Measurements from ENCODE around the gene PMEPA1.

PMEPA1 gene

DNA sequence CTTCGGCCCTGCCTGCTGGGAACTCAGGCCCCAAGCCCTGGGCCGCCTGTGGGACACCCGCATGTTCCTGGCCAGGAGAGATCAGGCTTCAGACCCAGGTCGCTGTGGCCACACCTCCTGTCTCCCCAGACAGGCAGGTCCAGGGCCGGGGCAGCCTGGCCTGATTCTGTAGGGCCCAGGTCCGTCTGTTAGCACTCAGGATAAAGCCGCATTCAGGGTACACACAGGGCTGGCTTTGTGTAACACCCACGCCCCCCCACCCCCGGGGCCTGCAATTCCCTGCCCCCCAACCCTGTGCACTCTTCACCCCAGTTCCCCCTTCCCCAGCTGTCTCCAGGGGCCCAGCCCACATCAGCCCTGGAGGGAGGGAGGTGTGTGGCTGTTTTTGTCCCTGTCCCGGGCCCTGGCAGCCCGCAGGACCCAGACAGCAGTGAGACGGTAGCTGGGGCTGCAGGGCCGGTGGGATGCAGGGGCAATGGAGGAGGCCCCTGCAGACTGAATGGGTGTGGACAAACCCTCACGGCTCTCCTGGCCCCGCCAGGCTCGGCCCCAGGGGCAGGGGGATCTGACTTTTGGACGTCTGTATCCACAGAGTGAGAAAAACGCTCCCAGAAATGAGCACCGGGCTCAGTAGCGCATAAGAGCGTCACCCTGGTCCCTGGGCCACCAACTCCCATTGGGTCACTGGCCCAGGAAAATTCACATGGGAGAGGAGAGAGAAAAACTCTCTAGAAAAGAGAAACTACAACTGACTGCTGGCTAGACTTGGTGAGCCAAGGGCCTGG, 47.2 kb downstream of the PMEPA1 start:
- DNase-seq (ENCODE audit: low spot score), result no peak
- ChIA-PET POLR2A (ENCODE audit: low non-redundant PET) (no interaction called here), CTCF (interaction anchor here (0.6 to 0.7 kb wide), 2 partner anchors 476 to 480 kb away, joined by 3 to 5 read pairs; no protein-coding TSS in a partner anchor)
- H3K27ac ChIP-seq, result peak overlapping the region; percentile 56
- TF ChIP-seq, protein P1, sequence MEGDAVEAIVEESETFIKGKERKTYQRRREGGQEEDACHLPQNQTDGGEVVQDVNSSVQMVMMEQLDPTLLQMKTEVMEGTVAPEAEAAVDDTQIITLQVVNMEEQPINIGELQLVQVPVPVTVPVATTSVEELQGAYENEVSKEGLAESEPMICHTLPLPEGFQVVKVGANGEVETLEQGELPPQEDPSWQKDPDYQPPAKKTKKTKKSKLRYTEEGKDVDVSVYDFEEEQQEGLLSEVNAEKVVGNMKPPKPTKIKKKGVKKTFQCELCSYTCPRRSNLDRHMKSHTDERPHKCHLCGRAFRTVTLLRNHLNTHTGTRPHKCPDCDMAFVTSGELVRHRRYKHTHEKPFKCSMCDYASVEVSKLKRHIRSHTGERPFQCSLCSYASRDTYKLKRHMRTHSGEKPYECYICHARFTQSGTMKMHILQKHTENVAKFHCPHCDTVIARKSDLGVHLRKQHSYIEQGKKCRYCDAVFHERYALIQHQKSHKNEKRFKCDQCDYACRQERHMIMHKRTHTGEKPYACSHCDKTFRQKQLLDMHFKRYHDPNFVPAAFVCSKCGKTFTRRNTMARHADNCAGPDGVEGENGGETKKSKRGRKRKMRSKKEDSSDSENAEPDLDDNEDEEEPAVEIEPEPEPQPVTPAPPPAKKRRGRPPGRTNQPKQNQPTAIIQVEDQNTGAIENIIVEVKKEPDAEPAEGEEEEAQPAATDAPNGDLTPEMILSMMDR (conservative IDR thresholded peaks at IDR 0.05; ENCODE audit: low read depth), result no peak

DNA sequence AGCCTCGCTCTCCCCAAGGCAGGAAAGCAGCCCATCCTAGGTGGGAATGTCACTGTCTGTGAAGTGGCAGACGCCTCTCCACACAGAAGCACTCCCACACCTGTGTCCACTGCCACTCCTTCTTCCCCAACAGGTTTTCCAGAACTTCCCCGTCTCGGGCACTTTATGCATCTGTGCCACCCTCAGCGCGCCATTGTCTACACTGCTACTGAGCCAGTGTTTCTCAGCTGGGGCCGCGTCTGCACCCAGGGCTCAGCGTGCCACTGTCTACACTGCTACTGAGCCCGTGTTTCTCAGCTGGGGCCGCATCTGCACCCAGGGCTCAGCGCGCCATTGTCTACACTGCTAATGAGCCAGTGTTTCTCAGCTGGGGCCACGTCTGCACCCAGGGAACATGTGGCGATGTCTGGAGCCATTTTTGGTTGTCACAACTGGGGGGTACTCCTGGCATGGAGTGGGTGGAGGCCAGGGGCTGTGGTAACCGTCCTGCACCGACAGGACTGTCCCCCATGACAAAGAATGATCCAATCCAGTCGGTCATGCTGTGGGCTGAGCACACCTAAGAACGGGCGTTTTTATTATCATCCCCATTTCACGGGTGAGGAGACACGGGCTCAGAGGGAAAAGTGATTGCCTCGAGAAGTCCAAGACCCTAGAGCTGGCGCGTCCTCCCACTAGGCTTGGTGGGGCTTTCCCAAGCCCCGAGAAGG, 47.9 kb downstream of the PMEPA1 start:
- DNase-seq (ENCODE audit: low spot score), result no peak
- POLR2A ChIA-PET (ENCODE audit: low non-redundant PET), result no interaction called here
- CTCF ChIA-PET, result interaction anchor here (0.6 to 0.7 kb wide), 2 partner anchors 477 to 481 kb away, joined by 3 to 5 read pairs; no protein-coding TSS in a partner anchor
- H3K27ac ChIP-seq, result peak overlapping the region; percentile 56
- TF ChIP-seq, protein P1 (conservative IDR thresholded peaks at IDR 0.05; ENCODE audit: low read depth), result no peak

GRCh38 chr20:57660922-57661745, 48.7 kb downstream of the PMEPA1 start:
- ChIA-PET POLR2A (ENCODE audit: low non-redundant PET) (no interaction called here), CTCF (no interaction called here)
- no peak for DNase-seq (ENCODE audit: low spot score)
- TF ChIP-seq, protein P1 (conservative IDR thresholded peaks at IDR 0.05; ENCODE audit: low read depth), result no peak
- peak overlapping the region; percentile 56 for H3K27ac ChIP-seq

- ChIA-PET POLR2A (ENCODE audit: low non-redundant PET) (no interaction called here), CTCF (interaction anchor here (0.8 kb wide), 1 partner anchor 38 kb away, joined by 5 read pairs; no protein-coding TSS in a partner anchor)
- peak overlapping the region; percentile 83 for H3K27ac ChIP-seq
Observed at GRCh38 chr20:57660181-57660921, 49.5 kb downstream of the PMEPA1 start.

GRCh38 chr20:57659517-57660180, 50.2 kb downstream of the PMEPA1 start:
- H3K27ac ChIP-seq, result peak overlapping the region; percentile 83
- DNase-seq (ENCODE audit: low spot score), result no peak
- POLR2A ChIA-PET (ENCODE audit: low non-redundant PET), result no interaction called here
- TF ChIP-seq, protein P1 (conservative IDR thresholded peaks at IDR 0.05; ENCODE audit: low read depth), result no peak
- CTCF ChIA-PET, result interaction anchor here (0.8 to 2.3 kb wide), 2 partner anchors 34 to 37 kb away, joined by 5 to 9 read pairs; no protein-coding TSS in a partner anchor

More at GRCh38 chr20:57660181-57660921, 49.5 kb downstream of the PMEPA1 start:
- TF ChIP-seq, protein P1 (conservative IDR thresholded peaks at IDR 0.05; ENCODE audit: low read depth), result no peak
- DNase-seq (ENCODE audit: low spot score), result no peak

All from RWPE1 (cell line).